Naive B cell (primary cell): ENCODE results near the gene HDAC3. TPM values are rescaled to one million over a fixed set of nuclear protein-coding genes. Genes with fewer than 3 reads are reported as not detected.

Source experiments
- ATAC-seq, 2 donors: fragments of 150-1000 bp; cut with Tn5 transposase; 2 replicates each; pipeline ENCODE4 v1.10.0; 2021; ENCODE audit warnings: low read depth in 2 of 2, mild to moderate bottlenecking in 2 of 2, moderate library complexity in 2 of 2
- DNase-seq: peaks from one replicate; pipeline ENCODE4 v3.0.0; 2022
- H3K27ac Mint-ChIP-seq, 6 donors: one replicate each; pipeline ENCODE4 v1.8.0; 2020 to 2022; ENCODE audit warnings: mild to moderate bottlenecking in 6 of 6, mixed read lengths in 6 of 6, moderate library complexity in 5 of 6, inconsistent platforms in 2 of 6
- H3K27me3 Mint-ChIP-seq, 3 donors: one replicate each; pipeline ENCODE4 v1.8.0; 2021 to 2022; ENCODE audit warnings: mixed read lengths in 3 of 3, mild to moderate bottlenecking in 1 of 3
- H3K36me3 Mint-ChIP-seq, 2 donors: one replicate each; pipeline ENCODE4 v1.8.0; 2020 to 2022; ENCODE audit warnings: mixed read lengths in 2 of 2, inconsistent platforms in 1 of 2, mild to moderate bottlenecking in 1 of 2
- H3K4me1 Mint-ChIP-seq, 3 donors: one replicate each; pipeline ENCODE4 v1.8.0; 2020 to 2022; ENCODE audit warnings: mixed read lengths in 3 of 3, inconsistent platforms in 1 of 3, mild to moderate bottlenecking in 1 of 3, moderate library complexity in 1 of 3
- H3K4me3 Mint-ChIP-seq, 8 donors: one replicate each; pipeline ENCODE4 v1.8.0; 2020 to 2022; ENCODE audit warnings: mild to moderate bottlenecking in 8 of 8, mixed read lengths in 8 of 8, moderate library complexity in 8 of 8, inconsistent platforms in 2 of 8
- H3K9me3 Mint-ChIP-seq, 7 donors: one replicate each; pipeline ENCODE4 v1.8.0; 2020 to 2022; ENCODE audit warnings: mixed read lengths in 7 of 7, mild to moderate bottlenecking in 5 of 7, inconsistent platforms in 2 of 7, moderate library complexity in 1 of 7
- polyA plus RNA-seq, 6 donors: library from polyadenylated mRNA; unstranded; fragments of 300-500 nt; fragmentation: Illumina TruSeq; gene quantifications; one replicate each; pipeline ENCODE4 v1.2.3, GENCODE V29; 2021; ENCODE audit warnings: low read depth in 6 of 6

The HDAC3 gene
- polyA plus RNA-seq, 6 donors from 2014 or later: 88.0 to 173 (median 99.5) TPM

DNA sequence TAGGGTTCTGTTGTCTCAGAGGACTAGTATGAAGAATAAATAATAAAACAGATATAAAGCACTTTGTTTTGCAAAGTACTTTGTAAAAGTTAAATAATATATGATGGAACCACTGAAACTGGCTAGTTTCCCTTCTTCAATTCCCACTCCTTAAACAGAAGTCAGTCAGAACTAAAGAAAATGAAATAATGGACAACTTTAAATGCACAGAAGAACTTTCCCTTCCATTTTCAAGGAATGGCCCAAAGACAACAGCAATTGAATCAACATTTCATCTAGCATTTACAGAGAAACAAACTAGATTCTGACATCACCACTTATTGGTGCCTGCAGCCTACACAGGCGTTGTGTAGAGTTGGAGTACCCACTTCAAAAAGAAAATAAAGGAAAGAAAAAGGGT lies 34.0 kb downstream of the HDAC3 start:
- no peak for DNase-seq
- Mint-ChIP-seq H3K27me3 (no peaks in the 10 kb centered on the region), H3K4me3 (no peak overlapping the region), H3K9me3 (no peaks in the 10 kb centered on the region), H3K4me1 (peaks cover 50 to 74% (median 59%) of the 10 kb centered on the region in 3 donors), H3K27ac (peak overlapping the region in 1 of 6 donors; percentile 69), H3K36me3 (no peaks in the 10 kb centered on the region)
- ATAC-seq: no peak

DNA sequence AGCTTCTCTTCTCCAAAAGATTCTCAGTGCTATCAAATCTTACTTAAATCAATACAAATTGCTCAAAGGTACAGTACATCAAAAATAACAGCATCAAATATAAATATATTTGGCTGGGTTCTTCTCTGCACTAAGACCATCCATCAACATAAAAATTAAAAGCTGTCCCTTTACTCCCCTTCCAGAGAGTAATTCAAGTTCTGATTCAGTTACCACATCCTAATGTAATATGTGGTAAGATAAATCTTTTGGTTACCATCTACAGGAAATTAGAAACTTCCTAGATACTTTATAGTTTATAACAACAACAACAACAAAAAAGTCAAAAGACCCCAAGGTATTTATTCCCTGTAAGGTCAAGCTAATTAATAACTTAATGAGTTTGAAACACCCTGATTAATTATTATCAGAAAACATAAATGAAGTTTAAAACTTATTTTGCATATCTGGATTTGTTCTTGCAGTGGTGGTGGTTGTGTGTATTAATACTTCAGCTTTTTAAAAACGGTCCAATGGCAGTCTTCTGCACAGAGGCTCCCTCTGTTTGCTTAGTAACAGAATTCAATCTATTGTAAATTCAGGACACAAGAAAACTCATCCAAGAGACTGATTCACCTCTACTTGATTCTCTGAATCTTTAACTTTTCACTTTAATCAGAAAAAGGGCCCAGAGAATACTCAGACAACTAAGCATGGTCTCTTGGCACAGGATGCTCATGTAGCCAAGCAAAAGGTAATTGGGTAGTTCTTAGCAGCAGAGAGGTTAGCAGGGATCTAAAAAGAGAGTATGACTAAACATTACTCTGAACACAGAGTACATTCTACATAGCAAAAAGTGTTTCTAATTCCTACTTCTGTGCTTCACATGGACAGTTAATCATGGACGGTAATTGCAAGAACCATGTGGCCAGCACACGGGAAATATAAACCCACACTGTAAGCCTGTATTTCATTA lies 38.0 kb downstream of the HDAC3 start:
- peaks cover 6 to 10% of the 10 kb centered on the region in 2 donors for H3K36me3 Mint-ChIP-seq
- no peaks in the 10 kb centered on the region for H3K27me3 Mint-ChIP-seq
- H3K27ac Mint-ChIP-seq: peak overlapping the region in 5 of 6 donors; percentile 15 to 70 (median 44)
- peaks cover 0 to 5% (median 0%) of the 10 kb centered on the region in 7 donors for H3K9me3 Mint-ChIP-seq
- H3K4me3 Mint-ChIP-seq: no peak overlapping the region
- peaks cover 35 to 56% (median 36%) of the 10 kb centered on the region in 3 donors for H3K4me1 Mint-ChIP-seq
- ATAC-seq (no peak), DNase-seq (no peak)

DNA sequence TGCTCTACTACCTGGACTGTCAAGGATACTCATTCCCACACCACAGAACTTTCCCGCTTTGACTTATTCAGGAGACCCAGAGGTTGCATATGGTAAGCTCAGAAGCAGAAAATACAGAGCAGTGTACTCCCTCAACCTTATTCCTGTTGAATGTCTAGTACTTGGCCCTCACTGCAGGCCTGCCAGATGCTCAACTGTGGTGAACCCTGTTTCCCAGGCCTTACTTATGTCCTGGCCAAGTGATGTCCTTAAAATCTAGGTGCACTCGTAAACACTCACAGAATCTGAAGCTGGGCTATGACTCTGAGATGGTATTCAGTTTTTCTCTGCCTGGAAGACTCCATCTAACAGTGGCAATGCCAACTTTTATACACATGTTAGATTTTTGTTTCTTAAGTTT lies 38.8 kb downstream of the HDAC3 start:
- Mint-ChIP-seq H3K36me3 (peaks cover 6 to 10% of the 10 kb centered on the region in 2 donors), H3K9me3 (peaks cover 0 to 5% (median 0%) of the 10 kb centered on the region in 7 donors), H3K27me3 (no peaks in the 10 kb centered on the region), H3K27ac (peak overlapping the region in 4 of 6 donors; percentile 8 to 79 (median 24)), H3K4me3 (no peak overlapping the region), H3K4me1 (peaks cover 32 to 54% (median 34%) of the 10 kb centered on the region in 3 donors)
- DNase-seq: no peak
- ATAC-seq: no peak

DNA sequence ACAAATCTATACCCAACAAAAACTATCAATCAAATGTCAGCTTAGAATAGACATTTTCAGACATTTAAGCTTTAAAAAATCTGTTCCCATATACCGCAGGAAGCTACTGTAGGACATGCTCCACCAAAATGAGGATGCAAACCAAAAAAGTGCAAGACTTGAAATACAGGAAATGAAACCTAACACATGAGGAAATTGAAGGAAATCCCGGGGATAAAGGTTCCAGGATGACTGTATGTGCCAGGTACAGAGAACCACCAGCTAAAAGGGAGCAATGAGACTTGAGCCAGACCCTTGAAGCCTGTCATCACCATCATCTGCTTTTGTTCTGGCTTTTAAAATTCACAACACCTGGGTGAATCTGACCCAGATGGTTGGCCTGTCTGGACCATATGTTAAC lies 39.3 kb downstream of the HDAC3 start:
- Mint-ChIP-seq H3K27me3 (no peaks in the 10 kb centered on the region), H3K36me3 (peaks cover 6 to 10% of the 10 kb centered on the region in 2 donors), H3K4me3 (no peak overlapping the region), H3K9me3 (peaks cover 0 to 5% (median 0%) of the 10 kb centered on the region in 7 donors), H3K4me1 (peaks cover 34 to 56% (median 38%) of the 10 kb centered on the region in 3 donors), H3K27ac (peak overlapping the region in 4 of 6 donors; percentile 8 to 79 (median 24))
- no peak for DNase-seq
- peak; percentile 10 to 21 for ATAC-seq

DNA sequence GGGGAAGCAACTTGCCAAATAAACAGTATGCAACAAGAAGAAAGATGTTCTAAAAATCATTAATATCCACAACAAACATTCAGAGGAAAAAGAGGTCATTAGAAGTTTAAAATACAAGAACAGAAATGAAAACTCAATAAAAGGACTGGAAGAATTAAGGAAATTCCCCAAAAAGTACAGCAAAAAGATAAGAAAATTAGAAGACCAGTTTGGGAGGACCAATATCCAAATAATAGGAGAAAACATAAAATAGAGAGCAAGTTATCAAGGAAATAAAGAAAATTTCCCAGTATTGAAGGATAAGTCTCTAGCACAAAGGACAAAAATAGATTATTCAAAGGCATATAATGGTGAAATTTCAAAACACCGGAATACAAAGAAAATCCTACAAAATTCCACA lies 39.8 kb downstream of the HDAC3 start:
- ATAC-seq: no peak
- H3K4me3 Mint-ChIP-seq: peak overlapping the region in 2 of 8 donors; percentile 43 to 46
- H3K36me3 Mint-ChIP-seq: peaks cover 6 to 10% of the 10 kb centered on the region in 2 donors
- peaks cover 0 to 5% (median 0%) of the 10 kb centered on the region in 7 donors for H3K9me3 Mint-ChIP-seq
- no peaks in the 10 kb centered on the region for H3K27me3 Mint-ChIP-seq
- H3K4me1 Mint-ChIP-seq: peaks cover 38 to 56% (median 43%) of the 10 kb centered on the region in 3 donors
- peak overlapping the region in 4 of 6 donors; percentile 2 to 85 (median 75) for H3K27ac Mint-ChIP-seq
- DNase-seq: no peak

DNA sequence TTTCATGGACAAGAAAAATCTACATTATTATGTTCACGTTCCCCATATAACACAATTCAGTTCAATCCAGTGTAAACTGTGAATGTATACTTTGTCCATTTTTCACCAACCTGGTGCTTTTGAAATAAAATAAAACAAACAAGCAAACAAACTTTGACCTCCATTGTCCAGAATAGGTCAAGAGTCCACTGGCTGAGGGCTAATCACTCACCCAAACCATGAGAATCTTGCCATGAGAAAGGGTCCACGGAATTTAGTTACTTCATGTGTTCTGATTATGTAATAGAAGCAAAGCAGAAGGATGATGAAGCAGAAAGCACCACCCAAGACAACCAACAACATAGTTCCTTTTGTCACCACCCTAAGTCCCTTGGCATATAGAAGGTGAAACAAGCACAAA lies 46.5 kb downstream of the HDAC3 start:
- H3K36me3 Mint-ChIP-seq: no peaks in the 10 kb centered on the region
- ATAC-seq (no peak), DNase-seq (no peak)
- H3K4me3 Mint-ChIP-seq: no peak overlapping the region
- H3K27me3 Mint-ChIP-seq: no peaks in the 10 kb centered on the region
- H3K27ac Mint-ChIP-seq: no peak overlapping the region
- H3K9me3 Mint-ChIP-seq: no peaks in the 10 kb centered on the region
- peaks cover 14 to 32% (median 24%) of the 10 kb centered on the region in 3 donors for H3K4me1 Mint-ChIP-seq

DNA sequence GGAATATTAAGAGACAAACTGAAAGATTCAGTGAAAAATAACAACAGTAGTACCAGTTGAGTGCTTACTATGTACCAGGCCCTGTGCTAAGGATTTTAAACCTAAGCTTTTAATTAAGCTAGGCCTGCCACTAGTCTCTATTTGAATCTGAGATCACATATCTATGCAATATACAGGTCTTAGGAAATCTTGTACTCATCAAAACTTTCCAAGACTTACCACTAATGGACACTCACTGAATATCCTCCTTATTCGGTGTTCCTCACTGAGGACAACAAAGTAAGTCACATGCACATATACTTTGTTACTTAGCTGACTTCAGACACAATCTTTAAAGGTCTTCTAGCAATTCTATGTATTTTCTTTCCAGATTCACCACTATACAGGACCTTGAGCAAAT lies 50.4 kb downstream of the HDAC3 start:
- no peaks in the 10 kb centered on the region for H3K27me3 Mint-ChIP-seq
- no peak overlapping the region for H3K4me3 Mint-ChIP-seq
- DNase-seq (no peak), ATAC-seq (no peak)
- H3K4me1 Mint-ChIP-seq: peaks cover 15 to 32% (median 23%) of the 10 kb centered on the region in 3 donors
- H3K27ac Mint-ChIP-seq: no peak overlapping the region
- H3K36me3 Mint-ChIP-seq: peaks cover 12 to 17% of the 10 kb centered on the region in 2 donors
- H3K9me3 Mint-ChIP-seq: no peaks in the 10 kb centered on the region

DNA sequence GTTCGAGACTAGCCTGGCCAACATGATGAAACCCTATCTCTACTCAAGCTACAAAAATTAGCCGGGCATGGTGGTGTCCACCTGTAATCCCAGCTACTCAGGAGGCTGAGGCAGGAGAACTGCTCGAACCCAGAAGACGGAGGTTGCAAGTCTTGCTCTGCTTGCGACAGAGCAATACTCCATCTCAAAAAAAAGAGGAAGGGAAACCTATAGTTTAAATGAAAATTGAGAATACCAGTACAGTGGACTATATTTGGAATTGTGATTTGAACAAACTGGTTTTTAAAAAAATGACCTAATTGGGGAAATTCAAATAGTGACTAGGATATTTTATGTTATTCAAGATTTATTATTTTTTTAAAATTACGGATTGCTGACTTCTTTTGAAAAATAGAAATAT lies 51.1 kb downstream of the HDAC3 start:
- H3K27me3 Mint-ChIP-seq: no peaks in the 10 kb centered on the region
- H3K4me3 Mint-ChIP-seq: no peak overlapping the region
- no peak overlapping the region for H3K27ac Mint-ChIP-seq
- peaks cover 17 to 26% (median 17%) of the 10 kb centered on the region in 3 donors for H3K4me1 Mint-ChIP-seq
- ATAC-seq: no peak
- no peaks in the 10 kb centered on the region for H3K9me3 Mint-ChIP-seq
- peaks cover 17 to 24% of the 10 kb centered on the region in 2 donors for H3K36me3 Mint-ChIP-seq
- DNase-seq: no peak

DNA sequence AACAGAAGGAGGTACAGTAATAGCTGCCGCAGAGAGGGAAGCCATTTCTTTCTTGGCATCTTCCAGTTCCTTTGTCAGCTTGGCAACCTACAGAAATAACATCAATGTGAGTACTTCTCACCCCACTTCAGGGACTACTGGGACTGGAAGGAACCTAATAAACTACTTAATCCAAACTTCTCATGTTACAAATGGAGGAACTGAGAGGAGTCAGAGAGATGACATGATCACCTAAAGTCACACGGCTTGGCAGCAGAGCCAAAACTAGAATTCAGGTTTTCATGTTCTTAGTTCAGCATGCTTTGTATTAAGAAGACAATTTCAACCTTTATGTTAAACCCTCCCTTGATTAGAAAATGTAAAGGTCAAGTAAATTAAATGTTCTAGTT lies 62.5 kb downstream of the HDAC3 start:
- Mint-ChIP-seq H3K36me3 (peaks cover 35 to 39% of the 10 kb centered on the region in 2 donors), H3K27ac (no peak overlapping the region), H3K4me3 (no peak overlapping the region), H3K27me3 (no peaks in the 10 kb centered on the region), H3K9me3 (no peaks in the 10 kb centered on the region), H3K4me1 (peaks cover 9 to 15% (median 11%) of the 10 kb centered on the region in 3 donors)
- no peak for DNase-seq
- no peak for ATAC-seq

DNA sequence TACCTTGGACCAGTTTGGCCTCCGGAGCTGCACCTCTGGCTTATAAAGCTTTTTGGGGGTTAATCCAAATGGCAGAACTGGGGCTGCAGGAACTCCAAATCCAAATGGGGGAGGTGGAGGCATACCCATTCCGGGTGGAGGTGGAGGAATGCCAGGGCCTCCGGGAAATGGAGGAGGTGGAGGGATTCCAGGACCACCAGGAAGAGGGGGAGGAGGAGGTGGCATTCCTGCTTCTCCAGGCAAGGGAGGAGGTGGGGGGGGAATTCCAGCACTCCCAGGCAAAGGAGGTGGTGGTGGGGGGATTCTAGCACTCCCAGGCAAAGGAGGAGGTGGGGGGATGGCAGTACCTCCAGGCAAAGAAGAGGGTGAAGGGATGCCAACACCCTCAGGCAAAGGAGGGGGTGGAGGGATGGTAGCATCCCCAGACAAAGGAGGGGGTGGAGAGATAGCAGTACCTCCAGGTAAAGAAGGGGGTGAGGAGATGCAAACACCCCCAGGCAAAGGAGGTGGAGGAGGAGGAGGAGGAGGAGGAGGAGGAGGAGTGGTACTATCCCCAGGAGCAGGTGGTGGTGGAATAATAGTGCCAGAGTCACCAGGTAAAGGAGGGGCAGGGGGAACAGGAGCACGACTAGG lies 63.0 kb downstream of the HDAC3 start:
- DNase-seq: no peak
- no peak overlapping the region for H3K27ac Mint-ChIP-seq
- H3K27me3 Mint-ChIP-seq: no peaks in the 10 kb centered on the region
- no peaks in the 10 kb centered on the region for H3K9me3 Mint-ChIP-seq
- peaks cover 9 to 15% (median 9%) of the 10 kb centered on the region in 3 donors for H3K4me1 Mint-ChIP-seq
- H3K36me3 Mint-ChIP-seq: peaks cover 32 to 34% of the 10 kb centered on the region in 2 donors
- no peak overlapping the region for H3K4me3 Mint-ChIP-seq
- no peak for ATAC-seq

Other genes starting within 250 kb of the HDAC3 start
- under 1 TPM in 1 of 6 donors, not detected in 5; 0.15 TPM for gene PCDHGB4, start 249.2 kb downstream of the HDAC3 start, polyA plus RNA-seq
- not detected for gene PCDHGA8, start 244.2 kb downstream of the HDAC3 start, polyA plus RNA-seq
- under 1 TPM in 3 of 6 donors, not detected in 3; 0.12 to 0.27 (median 0.20) TPM for gene PCDHGB5, start 238.9 kb downstream of the HDAC3 start, polyA plus RNA-seq
- under 1 TPM in 1 of 6 donors, not detected in 5; 0.25 TPM for gene PCDHGA9, start 234.1 kb downstream of the HDAC3 start, polyA plus RNA-seq
- gene PCDHGB6, start 228.8 kb downstream of the HDAC3 start, polyA plus RNA-seq: under 1 TPM in 2 of 6 donors, not detected in 4; 0.11 to 0.17 TPM
- under 1 TPM in 1 of 6 donors, not detected in 5; 0.05 TPM for gene PCDHGA10, start 223.9 kb downstream of the HDAC3 start, polyA plus RNA-seq
- not detected for gene PCDHGB7, start 219.2 kb downstream of the HDAC3 start, polyA plus RNA-seq
- not detected for gene PCDHGA11, start 215.8 kb downstream of the HDAC3 start, polyA plus RNA-seq
- gene PCDHGA12, start 206.3 kb downstream of the HDAC3 start, polyA plus RNA-seq: under 1 TPM in 3 of 6 donors, not detected in 3; 0.09 to 0.16 (median 0.11) TPM
- under 1 TPM in 3 of 6 donors, not detected in 3; 0.35 to 0.86 (median 0.61) TPM for gene PCDHGC3, start 160.9 kb downstream of the HDAC3 start, polyA plus RNA-seq
- not detected for gene PCDHGC4, start 151.8 kb downstream of the HDAC3 start, polyA plus RNA-seq
- not detected for gene PCDHGC5, start 147.8 kb downstream of the HDAC3 start, polyA plus RNA-seq
- gene DIAPH1, start 17.8 kb downstream of the HDAC3 start, polyA plus RNA-seq: 10 to 100 TPM; 29.5 to 54.9 (median 45.9) TPM
- 1 to 10 TPM; 1.3 to 3.8 (median 2.3) TPM for gene RELL2, start 148 bp upstream of the HDAC3 start, polyA plus RNA-seq
- gene FCHSD1, start 14.6 kb upstream of the HDAC3 start, polyA plus RNA-seq: 10 to 100 TPM in 2 of 6 donors, 1 to 10 TPM in 4; 4.9 to 12.1 (median 8.2) TPM
- not detected for gene ARAP3, start 45.4 kb upstream of the HDAC3 start, polyA plus RNA-seq
- not detected for gene PCDH1, start 241.6 kb upstream of the HDAC3 start, polyA plus RNA-seq